ENCODE results near the gene FFAR1.
A peak's percentile ranks its signal among the peaks of the same experiment; 100 is the strongest.

Gene FFAR1

DNA sequence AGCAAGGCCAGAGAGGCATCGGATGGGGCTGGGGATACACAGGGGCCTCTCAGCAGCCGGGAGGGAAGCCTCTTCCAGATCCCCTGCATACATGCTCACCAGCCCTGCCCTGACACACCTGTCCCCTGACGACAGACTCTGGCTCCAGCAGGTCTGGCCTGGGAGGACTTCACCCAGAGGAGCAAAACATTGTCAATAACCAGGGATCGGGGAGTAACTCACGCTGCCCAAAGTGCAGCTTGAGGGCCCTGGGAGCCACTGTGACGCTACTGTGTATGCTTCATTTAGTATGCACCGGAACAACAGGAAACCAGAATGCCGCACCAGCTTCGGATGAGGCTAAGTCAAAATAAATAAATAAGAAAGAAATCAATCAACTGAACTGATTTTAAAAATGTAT is 31.1 kb upstream of the FFAR1 start:
- no peak for DNase-seq

DNA sequence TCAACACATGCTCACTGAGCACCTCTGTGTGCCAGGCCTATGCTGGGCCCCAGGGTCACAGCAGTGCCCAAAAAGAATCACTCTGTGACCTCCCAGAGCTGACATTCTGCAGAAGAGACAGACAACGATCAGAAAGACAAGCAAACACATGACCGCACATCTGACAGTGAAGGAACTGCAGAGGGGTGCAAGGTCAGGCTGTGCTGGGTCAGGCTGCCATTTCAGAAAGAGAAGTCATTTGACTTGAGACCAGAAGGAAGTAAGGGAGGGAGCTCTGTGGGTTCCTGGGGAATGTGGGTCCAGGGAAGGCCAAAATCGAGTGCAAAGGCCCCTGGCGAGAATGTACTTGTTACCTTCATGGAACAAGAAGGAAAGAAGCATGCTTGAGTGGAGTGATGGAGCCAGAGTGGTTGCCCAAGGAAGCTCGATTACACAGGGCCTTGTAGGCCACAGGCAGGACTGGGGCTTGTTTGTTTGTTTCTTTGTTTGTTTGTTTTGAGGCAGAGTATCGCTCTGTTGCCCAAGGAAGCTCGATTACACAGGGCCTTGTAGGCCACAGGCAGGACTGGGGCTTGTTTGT is 30.1 kb upstream of the FFAR1 start:
- DNase-seq = no peak

GRCh38 chr19:35318679-35319448 is 28.8 kb upstream of the FFAR1 start:
- DNase-seq = peak; percentile 42

GRCh38 chr19:35320065-35320713 is 27.5 kb upstream of the FFAR1 start:
- no peak for DNase-seq

- DNase-seq = no peak
These were observed 26.4 kb upstream of the FFAR1 start for GRCh38 chr19:35321291-35321690.

- DNase-seq = no peak
These were observed 25.7 kb upstream of the FFAR1 start for GRCh38 chr19:35322014-35322413.

- no peak for DNase-seq
These were observed 20.1 kb upstream of the FFAR1 start for GRCh38 chr19:35327642-35328041.

GRCh38 chr19:35328851-35329285 is 18.8 kb upstream of the FFAR1 start, which contains the start of gene CD22:
TSS of gene CD22 (plus strand) at chr19:35329187. CDS start at chr19:35332041, 2,854 bp downstream.
- no peak for DNase-seq

- DNase-seq = no peak
These were observed 18.4 kb upstream of the FFAR1 start for GRCh38 chr19:35329323-35329722.

DNA sequence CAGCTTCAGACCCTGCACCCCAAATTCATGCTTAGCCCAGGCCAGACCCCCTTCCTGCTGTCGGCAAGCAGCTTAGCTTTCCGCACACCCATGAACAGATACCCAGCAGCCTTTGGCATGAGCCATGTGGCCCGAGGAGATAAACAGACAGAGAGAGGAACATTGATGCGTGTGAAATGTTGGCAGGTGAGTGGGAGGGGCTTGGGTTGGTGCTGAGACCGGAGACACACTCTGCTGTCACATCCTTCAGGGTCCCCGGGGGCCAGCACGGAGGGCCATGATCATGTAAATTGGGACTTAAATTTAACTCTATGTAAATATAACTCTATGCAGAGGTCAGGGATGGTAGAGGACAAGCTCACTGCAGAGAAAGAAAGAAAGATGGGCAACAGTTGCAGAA is 17.2 kb upstream of the FFAR1 start:
- DNase-seq = no peak

DNA sequence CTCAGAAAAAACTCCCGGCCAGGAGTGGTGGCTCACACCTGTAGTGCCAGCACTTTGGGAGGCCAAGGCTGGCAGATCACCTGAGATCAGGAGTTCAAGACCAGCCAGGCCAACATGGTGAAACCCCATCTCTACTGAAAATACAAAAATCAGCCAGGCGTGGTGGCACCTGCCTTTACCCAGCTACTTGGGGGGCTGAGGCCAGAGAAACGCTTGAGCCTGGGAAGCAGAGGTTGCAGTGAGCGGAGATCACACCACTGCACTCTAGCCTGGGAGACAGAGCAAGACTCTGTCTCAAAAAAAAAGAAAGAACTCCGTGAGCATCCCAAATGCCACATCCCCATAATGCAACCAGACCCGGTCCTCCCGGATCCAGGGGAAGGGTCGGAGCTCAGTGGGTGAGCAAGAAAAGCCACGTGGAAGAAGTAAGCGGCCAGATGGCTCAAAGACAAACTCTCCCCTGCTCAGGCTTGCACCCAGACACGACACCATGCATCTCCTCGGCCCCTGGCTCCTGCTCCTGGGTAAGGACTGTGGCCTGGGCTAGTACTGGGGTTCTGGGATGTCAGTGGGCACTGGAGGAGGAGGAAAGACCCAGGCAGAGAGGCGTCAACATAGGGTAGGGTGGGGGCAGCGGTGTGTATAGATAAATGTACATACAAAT is 16.0 kb upstream of the FFAR1 start:
- DNase-seq = no peak

DNA sequence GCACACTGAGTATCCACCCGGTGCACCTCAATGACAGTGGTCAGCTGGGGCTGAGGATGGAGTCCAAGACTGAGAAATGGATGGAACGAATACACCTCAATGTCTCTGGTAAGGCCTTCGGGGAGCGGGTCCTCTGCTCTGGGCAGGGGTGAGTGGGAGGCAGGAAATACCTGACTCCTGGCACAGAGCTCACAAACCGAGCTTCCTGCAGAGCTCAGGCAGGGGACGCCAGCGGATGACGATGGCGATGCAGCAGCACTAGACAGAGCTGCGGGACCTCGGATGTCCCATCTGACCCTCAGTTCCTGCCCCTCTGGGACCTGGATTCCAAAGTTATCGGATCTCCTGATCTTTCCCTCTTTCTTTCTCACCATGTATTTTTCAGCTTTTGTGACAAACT is 14.9 kb upstream of the FFAR1 start:
- DNase-seq = no peak

- no peak for DNase-seq
These were observed 13.5 kb upstream of the FFAR1 start for GRCh38 chr19:35334144-35334753.

DNA sequence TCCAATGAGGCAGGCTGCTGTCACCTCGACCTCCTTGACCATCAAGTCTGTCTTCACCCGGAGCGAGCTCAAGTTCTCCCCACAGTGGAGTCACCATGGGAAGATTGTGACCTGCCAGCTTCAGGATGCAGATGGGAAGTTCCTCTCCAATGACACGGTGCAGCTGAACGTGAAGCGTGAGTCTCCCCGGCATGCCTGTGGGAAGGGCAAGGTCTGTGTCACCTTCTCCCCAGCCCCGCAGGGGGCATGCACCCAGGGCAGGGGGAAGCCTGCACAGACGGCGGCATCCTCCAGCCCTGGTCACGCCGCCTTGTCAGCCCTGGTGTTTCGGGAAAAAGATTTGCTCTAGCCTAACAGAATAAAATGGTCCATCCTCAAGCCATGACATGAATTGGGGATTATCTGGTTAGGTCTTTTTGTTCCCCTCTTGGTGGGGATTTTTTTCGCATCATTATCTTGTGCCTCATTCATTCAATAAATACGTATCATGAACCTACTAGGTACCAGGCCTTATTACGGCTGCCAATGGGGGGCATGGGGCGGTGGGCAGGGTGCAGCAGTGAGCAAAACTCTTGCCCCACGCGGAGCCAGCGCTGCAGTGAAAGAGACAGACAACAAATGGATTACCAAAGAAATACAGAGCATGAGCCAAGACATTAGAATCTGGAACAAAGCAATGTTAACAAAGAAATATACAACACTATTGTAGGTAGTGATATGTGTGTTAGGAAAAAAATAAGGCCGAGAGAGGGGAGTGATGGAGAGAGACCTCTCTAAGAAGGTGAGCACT is 11.3 kb upstream of the FFAR1 start:
- no peak for DNase-seq

DNA sequence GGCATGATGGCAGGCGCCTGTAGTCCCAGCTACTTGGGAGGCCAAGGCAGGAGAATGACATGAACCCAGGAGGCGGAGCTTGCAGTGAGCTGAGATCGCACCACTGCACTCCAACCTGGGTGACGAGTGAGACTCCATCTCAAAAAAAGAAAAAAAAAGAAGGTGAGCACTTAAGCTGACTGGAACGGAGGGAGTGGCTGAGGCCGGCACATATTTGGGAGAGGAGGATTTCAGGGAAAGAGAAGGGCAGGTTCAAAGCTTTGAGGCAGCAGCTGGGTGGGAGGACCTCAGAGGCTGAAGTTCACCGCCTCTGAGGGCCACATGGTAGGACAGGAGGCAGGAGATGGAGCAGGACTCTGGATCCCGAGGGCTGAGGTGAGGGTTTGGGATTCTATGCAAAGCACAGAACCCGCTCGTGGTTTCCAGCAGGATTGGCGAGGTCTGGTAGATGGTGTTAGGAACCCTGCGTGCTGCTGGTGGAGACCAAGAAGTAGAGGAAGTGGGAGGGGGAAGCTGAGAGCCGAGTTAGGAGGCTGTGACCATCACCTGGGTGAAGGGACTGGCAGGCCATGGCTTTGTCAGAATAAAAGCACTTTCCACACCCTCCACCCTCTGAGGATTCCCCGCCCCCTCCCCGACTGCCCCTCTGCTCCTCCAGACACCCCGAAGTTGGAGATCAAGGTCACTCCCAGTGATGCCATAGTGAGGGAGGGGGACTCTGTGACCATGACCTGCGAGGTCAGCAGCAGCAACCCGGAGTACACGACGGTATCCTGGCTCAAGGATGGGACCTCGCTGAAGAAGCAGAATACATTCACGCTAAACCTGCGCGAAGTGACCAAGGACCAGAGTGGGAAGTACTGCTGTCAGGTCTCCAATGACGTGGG is 10.4 kb upstream of the FFAR1 start:
- no peak for DNase-seq

DNA sequence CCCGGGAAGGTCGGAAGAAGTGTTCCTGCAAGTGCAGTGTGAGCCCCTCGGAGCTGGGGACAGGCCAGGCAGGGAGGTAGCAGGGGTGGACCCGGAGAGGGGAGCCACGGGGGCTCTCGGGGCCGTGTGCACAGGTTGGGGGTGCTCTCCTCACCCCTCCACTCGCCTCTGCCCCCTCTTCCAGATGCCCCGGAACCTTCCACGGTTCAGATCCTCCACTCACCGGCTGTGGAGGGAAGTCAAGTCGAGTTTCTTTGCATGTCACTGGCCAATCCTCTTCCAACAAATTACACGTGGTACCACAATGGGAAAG is 9.8 kb upstream of the FFAR1 start:
- DNase-seq = no peak

DNA sequence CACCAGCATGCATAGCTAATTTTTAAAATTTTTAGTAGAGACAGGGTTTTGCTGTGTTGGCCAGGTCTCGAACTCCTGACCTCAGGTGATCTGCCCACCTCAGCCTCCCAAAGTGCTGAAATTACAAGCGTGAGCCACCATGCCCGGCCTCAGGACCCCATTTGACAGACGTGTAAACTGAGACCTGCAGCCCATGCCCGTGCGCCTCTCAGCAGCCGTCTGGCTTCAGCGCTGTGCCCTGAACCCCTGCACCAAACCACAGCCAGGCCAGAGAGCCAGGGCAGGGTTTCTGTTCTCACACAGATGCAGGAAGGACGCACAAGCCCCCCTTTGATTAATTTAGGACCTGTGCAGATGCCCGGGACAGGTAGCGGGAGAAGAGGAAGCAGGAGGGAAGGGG is 7.3 kb upstream of the FFAR1 start:
- DNase-seq = no peak

- no peak for DNase-seq
These were observed 6.7 kb upstream of the FFAR1 start for GRCh38 chr19:35341006-35341405.

- no peak for DNase-seq
These were observed 6.0 kb upstream of the FFAR1 start for GRCh38 chr19:35341565-35342225.

- DNase-seq = no peak
These were observed 5.3 kb upstream of the FFAR1 start for GRCh38 chr19:35342430-35342829.

DNA sequence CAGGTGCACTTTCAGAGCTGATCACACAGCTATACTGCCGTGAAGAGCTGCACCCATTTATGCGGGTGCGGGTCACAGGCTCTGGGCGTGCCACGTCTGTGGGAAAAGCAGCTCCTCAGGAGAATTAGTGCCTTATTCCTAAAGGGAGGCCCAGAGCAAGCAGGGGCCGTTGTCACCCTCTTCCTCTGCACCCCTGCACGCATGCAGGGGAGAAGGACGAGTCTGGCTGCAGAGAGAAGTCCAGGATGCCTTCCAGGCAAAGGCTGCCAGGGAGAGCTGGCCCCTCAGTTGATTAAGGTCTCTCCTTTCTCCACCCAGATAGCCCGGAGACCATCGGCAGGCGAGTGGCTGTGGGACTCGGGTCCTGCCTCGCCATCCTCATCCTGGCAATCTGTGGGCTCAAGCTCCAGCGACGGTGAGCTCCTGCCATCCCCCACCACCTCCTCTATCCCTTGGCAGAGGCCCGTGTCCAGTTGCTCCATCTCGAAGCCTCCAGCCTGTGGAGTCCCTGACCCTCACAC is 3.1 kb upstream of the FFAR1 start:
- DNase-seq = no peak
